T47D (cell line): ENCODE measurements around the gene BRPF1.
A peak's percentile ranks its signal among the peaks of the same experiment; 100 is the strongest.

Experiments
- DNase-seq, 2 experiments: peaks; one replicate each; pipeline versions ENCODE4 v3.0.0 to v3.0.0-alpha.2; 2011 to 2012; ENCODE audit warnings: low read depth in 1 of 2, low spot score in 1 of 2
- JUND ChIP-seq: IDR thresholded peaks from 2 replicates; pipeline ENCODE4 v1.6.1; 2012; ENCODE audit warnings: low read depth
- in situ Hi-C: cut with HindIII; loops from 2 replicates; pipeline ENCODE4 v1.10.0; 2016; ENCODE audit warnings: low sequenced_read_pairs, low pct_unique_long_range_greater_than_20kb

Gene BRPF1

GRCh38 chr3:9691636-9692035, 39.9 kb upstream of the BRPF1 start:
- in situ Hi-C loops = no loop called here
- no peak for DNase-seq
- TF ChIP-seq JUND = no peak

- no peak for DNase-seq
- no peak for TF ChIP-seq JUND
- in situ Hi-C loops = no loop called here
Measured at GRCh38 chr3:9692416-9692815, 39.1 kb upstream of the BRPF1 start.

- DNase-seq = no peak
- no peak for TF ChIP-seq JUND
- in situ Hi-C loops = no loop called here
Measured at GRCh38 chr3:9695345-9695744, 36.2 kb upstream of the BRPF1 start.

GRCh38 chr3:9695746-9696145, 35.8 kb upstream of the BRPF1 start:
- in situ Hi-C loops = no loop called here
- no peak for TF ChIP-seq JUND
- DNase-seq = no peak

- no peak for TF ChIP-seq JUND
- in situ Hi-C loops = no loop called here
- DNase-seq = no peak
Measured at GRCh38 chr3:9696480-9697220, 34.9 kb upstream of the BRPF1 start.

GRCh38 chr3:9697892-9698291, 33.6 kb upstream of the BRPF1 start:
- in situ Hi-C loops = no loop called here
- DNase-seq = no peak
- TF ChIP-seq JUND = no peak

- no peak for TF ChIP-seq JUND
- DNase-seq = no peak
- in situ Hi-C loops = no loop called here
Measured at GRCh38 chr3:9698293-9698692, 33.2 kb upstream of the BRPF1 start.

- in situ Hi-C loops = no loop called here
- no peak for TF ChIP-seq JUND
- no peak for DNase-seq
Measured at GRCh38 chr3:9700536-9700935, 31.0 kb upstream of the BRPF1 start.

GRCh38 chr3:9701006-9701405, 30.5 kb upstream of the BRPF1 start:
- in situ Hi-C loops = no loop called here
- DNase-seq = no peak
- TF ChIP-seq JUND = no peak

- no peak for TF ChIP-seq JUND
- DNase-seq = no peak
- in situ Hi-C loops = no loop called here
Measured at GRCh38 chr3:9701711-9702110, 29.8 kb upstream of the BRPF1 start.

- in situ Hi-C loops = no loop called here
- DNase-seq = no peak
- TF ChIP-seq JUND = no peak
Measured at GRCh38 chr3:9703240-9703639, 28.3 kb upstream of the BRPF1 start.

- no peak for TF ChIP-seq JUND
- in situ Hi-C loops = no loop called here
- no peak for DNase-seq
Measured at GRCh38 chr3:9703736-9704346, 27.7 kb upstream of the BRPF1 start, which contains the start of gene CPNE9. Gene CPNE9, plus strand, starts transcription at chr3:9703833. Its CDS starts 164 bp downstream, at chr3:9703997.

- peak; percentile 25 to 45 for DNase-seq
- TF ChIP-seq JUND = no peak
- in situ Hi-C loops = no loop called here
Measured at GRCh38 chr3:9704347-9705322, 26.9 kb upstream of the BRPF1 start.
